ENCODE measurements around the gene RNF126.
"Not testable (repeated sequence)": the region's sequence is repeated elsewhere in the genome, so short reads cannot be mapped to it uniquely, and the experiment has no call there.

Gene RNF126

DNA sequence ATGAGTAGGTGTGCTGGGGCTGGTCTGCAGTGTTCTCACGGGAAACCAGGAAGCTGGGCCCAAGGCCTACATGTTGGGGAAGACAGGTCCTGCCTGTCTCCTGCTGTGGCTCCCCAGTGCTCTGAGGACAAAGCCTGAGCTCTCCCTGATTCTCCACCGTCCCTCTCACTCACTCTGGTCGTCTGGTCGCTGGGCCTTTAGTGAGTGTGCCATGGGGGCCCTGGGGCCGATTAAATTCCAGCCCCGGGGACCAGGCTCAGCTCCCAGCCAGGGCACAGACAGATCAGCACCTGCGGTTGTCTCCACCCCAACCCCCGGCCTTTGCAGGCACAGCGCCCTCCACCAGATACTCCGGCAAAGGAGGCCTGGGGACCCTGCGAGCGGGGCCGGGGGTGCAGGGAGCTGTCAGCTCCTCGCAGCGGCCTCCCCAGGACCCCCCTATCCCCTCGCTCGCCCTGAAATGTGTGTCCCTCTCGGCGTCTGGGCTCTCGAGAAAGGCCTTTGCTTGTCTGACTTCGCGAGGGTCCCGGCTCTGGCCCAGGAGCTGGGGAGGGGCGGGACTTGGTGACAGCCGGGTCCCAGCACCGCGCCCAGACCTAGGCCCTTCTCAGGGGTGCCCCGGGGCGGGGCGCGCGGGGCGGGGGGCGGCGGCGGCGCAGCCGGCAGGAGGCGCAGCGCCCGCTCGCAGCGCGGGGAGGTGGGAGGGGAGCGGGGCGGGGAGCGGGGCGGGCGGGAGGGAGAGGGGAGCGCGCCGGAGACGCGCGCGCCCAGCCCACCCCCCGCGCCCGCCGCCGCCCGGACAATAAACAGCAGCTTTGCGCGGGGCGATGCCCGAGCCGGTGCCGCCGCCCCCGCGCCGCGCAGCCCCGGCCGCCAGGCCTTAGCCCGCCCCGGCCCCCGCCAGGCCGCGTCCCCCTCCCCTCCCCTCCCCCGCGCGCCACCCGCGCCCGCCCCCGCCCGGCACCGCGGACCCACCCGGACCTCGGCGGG, 45.4 kb upstream of the RNF126 start, which contains the start of gene PALM:
PALM (plus strand) TSS at position 782 of the 990 bp plus-strand sequence. CDS start 212 bp downstream, outside the sequence.
- ChIA-PET CTCF (no interaction called here), POLR2A (interaction anchor here (1.0 kb wide), 1 partner anchor 28 kb away, joined by 3 read pairs; no protein-coding TSS in a partner anchor)
- TF ChIP-seq NFRKB (IDR thresholded peaks at IDR 0.05): no peak
- no peak for TF ChIP-seq SUZ12 (IDR thresholded peaks at IDR 0.05)
- TF ChIP-seq LEF1 (IDR thresholded peaks at IDR 0.05; ENCODE audit: borderline replicate concordance): no peak
- TF ChIP-seq FOXM1 (IDR thresholded peaks at IDR 0.05; ENCODE audit: borderline replicate concordance): no peak
- TF ChIP-seq, protein P1, sequence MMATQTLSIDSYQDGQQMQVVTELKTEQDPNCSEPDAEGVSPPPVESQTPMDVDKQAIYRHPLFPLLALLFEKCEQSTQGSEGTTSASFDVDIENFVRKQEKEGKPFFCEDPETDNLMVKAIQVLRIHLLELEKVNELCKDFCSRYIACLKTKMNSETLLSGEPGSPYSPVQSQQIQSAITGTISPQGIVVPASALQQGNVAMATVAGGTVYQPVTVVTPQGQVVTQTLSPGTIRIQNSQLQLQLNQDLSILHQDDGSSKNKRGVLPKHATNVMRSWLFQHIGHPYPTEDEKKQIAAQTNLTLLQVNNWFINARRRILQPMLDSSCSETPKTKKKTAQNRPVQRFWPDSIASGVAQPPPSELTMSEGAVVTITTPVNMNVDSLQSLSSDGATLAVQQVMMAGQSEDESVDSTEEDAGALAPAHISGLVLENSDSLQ (IDR thresholded peaks at IDR 0.05): no peak
- TF ChIP-seq SP1 (IDR thresholded peaks at IDR 0.05): no peak
- TF ChIP-seq HDGF (IDR thresholded peaks at IDR 0.05; ENCODE audit: borderline replicate concordance): no peak
- TF ChIP-seq BHLHE40 (IDR thresholded peaks at IDR 0.05; ENCODE audit: borderline replicate concordance): no peak
- DNase-seq (ENCODE audit: extremely low spot score): peak; percentile 54

- DNase-seq (ENCODE audit: extremely low spot score): no peak
- ChIA-PET POLR2A (no interaction called here), CTCF (interaction anchor here (0.6 kb wide), 1 partner anchor 78 kb away, joined by 4 read pairs; no protein-coding TSS in a partner anchor)
- TF ChIP-seq FOXK2 (IDR thresholded peaks at IDR 0.05): no peak
- TF ChIP-seq, protein P1 (IDR thresholded peaks at IDR 0.05): no peak
- no peak for TF ChIP-seq ELF4 (IDR thresholded peaks at IDR 0.05)
- TF ChIP-seq BHLHE40 (IDR thresholded peaks at IDR 0.05; ENCODE audit: borderline replicate concordance): no peak
- TF ChIP-seq L3MBTL2 (conservative IDR thresholded peaks at IDR 0.05): no peak
- TF ChIP-seq SUZ12 (IDR thresholded peaks at IDR 0.05): no peak
- no peak for TF ChIP-seq ZNF384 (IDR thresholded peaks at IDR 0.05)
- no peak for TF ChIP-seq FOXM1 (IDR thresholded peaks at IDR 0.05; ENCODE audit: borderline replicate concordance)
- TF ChIP-seq LEF1 (IDR thresholded peaks at IDR 0.05; ENCODE audit: borderline replicate concordance): no peak
- TF ChIP-seq HDGF (IDR thresholded peaks at IDR 0.05; ENCODE audit: borderline replicate concordance): no peak
- TF ChIP-seq NFRKB (IDR thresholded peaks at IDR 0.05): no peak
- no peak for TF ChIP-seq SP1 (IDR thresholded peaks at IDR 0.05)
- no peak for TF ChIP-seq FOXA1 (IDR thresholded peaks at IDR 0.05)
- no peak for TF ChIP-seq ARNT (IDR thresholded peaks at IDR 0.05)
- no peak for TF ChIP-seq CTBP1 (IDR thresholded peaks at IDR 0.05; ENCODE audit: borderline replicate concordance)
These were observed 41.4 kb upstream of the RNF126 start for GRCh38 chr19:704447-704741.

DNA sequence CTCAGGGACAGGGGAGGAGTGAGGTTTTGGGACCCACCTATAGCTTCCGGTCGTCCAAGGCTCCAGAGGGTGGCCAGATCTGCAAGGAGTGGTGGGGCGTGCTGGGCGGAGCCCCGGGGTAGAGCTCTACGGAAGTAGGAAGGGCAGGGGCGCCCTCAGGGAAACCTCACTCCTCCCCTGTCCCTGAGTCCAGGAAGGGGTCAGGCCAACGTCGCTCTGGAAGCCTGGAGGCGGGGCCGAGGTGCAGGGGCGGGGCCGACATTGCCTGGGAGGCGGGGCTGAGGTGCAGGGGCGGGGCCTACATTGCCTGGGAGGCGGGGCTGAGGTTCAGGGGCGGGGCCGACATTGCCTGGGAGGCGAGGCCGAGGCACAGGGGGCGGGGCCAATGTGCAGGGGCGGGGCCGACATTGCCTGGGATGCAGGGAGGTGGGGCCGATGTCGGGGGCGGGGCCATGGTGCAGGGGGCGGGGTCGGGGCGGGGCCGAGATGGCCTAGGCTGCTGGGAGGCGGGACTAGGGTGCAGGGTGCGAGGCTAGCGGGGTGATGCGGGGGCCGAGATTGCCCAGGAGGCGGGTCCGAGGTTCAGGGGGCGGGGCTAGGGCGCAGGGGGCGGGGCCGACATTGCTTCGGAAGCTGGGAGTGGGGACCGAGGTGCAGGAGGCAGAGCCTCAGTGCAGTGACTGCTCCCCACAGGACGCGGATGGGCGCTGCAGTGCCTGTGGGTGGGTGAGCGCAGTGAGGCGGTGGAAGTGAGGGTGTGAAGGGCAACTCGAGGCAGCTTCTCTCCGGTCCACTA, 40.8 kb upstream of the RNF126 start:
- CTCF ChIA-PET: interaction anchor here (0.6 kb wide), 1 partner anchor 78 kb away, joined by 4 read pairs; no protein-coding TSS in a partner anchor
- TF ChIP-seq CTBP1 (IDR thresholded peaks at IDR 0.05; ENCODE audit: borderline replicate concordance): no peak
- no peak for TF ChIP-seq L3MBTL2 (conservative IDR thresholded peaks at IDR 0.05)
- TF ChIP-seq FOXM1 (IDR thresholded peaks at IDR 0.05; ENCODE audit: borderline replicate concordance): no peak
- no peak for TF ChIP-seq ARNT (IDR thresholded peaks at IDR 0.05)
- no peak for TF ChIP-seq FOXA1 (IDR thresholded peaks at IDR 0.05)
- no peak for TF ChIP-seq ZNF384 (IDR thresholded peaks at IDR 0.05)

DNA sequence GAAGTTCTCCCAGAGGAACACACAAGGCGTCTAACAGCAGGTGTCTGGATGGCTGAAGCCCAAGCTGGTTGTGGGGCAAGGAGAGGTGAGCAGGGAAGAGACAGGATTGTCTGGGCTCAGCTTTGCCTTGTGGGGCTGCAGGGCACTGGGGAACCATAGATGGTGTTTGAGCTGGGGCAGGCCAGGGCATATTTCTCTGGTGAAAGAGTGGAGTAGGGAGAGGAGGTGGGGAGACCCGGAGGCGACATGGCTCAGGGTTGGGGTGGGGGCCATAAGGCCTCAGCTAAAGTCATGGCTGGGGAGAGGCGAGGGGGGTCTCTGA, 40.3 kb upstream of the RNF126 start:
- ChIA-PET CTCF (interaction anchor here (0.6 kb wide), 1 partner anchor 40 kb away, joined by 3 read pairs; no protein-coding TSS in a partner anchor), POLR2A (interaction anchor here (0.8 to 1.2 kb wide), 3 partner anchors 22 to 40 kb away, joined by 3 to 7 read pairs (median 3); partner anchors contain the start of gene RNF126)
- TF ChIP-seq ELF4 (IDR thresholded peaks at IDR 0.05) (no peak), LEF1 (IDR thresholded peaks at IDR 0.05; ENCODE audit: borderline replicate concordance) (no peak), FOXA1 (IDR thresholded peaks at IDR 0.05) (no peak), HDGF (IDR thresholded peaks at IDR 0.05; ENCODE audit: borderline replicate concordance) (no peak), TARDBP (IDR thresholded peaks at IDR 0.05) (no peak), SP1 (IDR thresholded peaks at IDR 0.05) (no peak), BHLHE40 (IDR thresholded peaks at IDR 0.05; ENCODE audit: borderline replicate concordance) (no peak), NFRKB (IDR thresholded peaks at IDR 0.05) (no peak), SUZ12 (IDR thresholded peaks at IDR 0.05) (no peak), ARNT (IDR thresholded peaks at IDR 0.05) (no peak)
- TF ChIP-seq, protein P1 (IDR thresholded peaks at IDR 0.05): no peak
- DNase-seq (ENCODE audit: extremely low spot score): no peak

More for the DNA sequence above, 40.8 kb upstream of the RNF126 start:
- POLR2A ChIA-PET: interaction anchor here (0.8 to 1.2 kb wide), 3 partner anchors 23 to 41 kb away, joined by 3 to 7 read pairs (median 3); partner anchors contain the start of gene RNF126
- peak; percentile 97 for DNase-seq (ENCODE audit: extremely low spot score)

DNA sequence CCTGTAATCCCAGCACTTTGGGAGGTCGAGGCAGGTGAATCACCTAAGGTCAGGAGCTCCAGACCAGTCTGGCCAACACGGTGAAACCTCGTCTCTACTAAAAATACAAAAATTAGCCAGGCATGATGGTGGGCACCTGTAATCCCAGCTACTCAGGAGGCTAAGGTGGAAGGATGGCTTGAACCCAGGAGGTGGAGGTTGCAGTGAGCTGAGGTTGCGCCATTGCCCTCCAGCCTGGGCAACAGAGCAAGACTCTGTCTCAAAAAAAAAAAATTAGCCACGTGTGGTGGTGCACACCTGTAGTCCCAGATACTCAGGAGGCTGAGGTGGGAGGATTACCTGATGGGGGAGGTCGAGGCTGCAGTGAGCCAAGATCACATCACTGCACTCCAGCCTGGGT, 39.8 kb upstream of the RNF126 start:
- ChIA-PET CTCF (interaction anchor here (0.6 kb wide), 1 partner anchor 40 kb away, joined by 3 read pairs; no protein-coding TSS in a partner anchor), POLR2A (interaction anchor here (0.8 to 1.2 kb wide), 3 partner anchors 22 to 40 kb away, joined by 3 to 7 read pairs (median 3); partner anchors contain the start of gene RNF126)
- not testable (repeated sequence) for DNase-seq (ENCODE audit: extremely low spot score)
